Esophagus squamous epithelium (tissue), 4 donors: Measurements from ENCODE around the gene IQSEC1.

Experiments
- POLR2A ChIP-seq, 4 donors: fragments of 450-650 bp; IDR thresholded peaks; one replicate each; pipeline ENCODE4 v1.6.1; 2017; ENCODE audit warnings: antibody characterized with exemption in 4 of 4, mild to moderate bottlenecking in 4 of 4, moderate library complexity in 3 of 4
- TF ChIP-seq, protein P1 (sequence below), 6 experiments: fragments of 450-650 bp in 4 of 6; fragments of 200-600 bp in 2 of 6; sonication (generic) in 2 of 6; IDR thresholded peaks; one replicate each; pipeline ENCODE4 v1.5.1; 2016 to 2019; ENCODE audit warnings: antibody characterized with exemption in 6 of 6, mild to moderate bottlenecking in 4 of 6, moderate library complexity in 4 of 6

DNA sequence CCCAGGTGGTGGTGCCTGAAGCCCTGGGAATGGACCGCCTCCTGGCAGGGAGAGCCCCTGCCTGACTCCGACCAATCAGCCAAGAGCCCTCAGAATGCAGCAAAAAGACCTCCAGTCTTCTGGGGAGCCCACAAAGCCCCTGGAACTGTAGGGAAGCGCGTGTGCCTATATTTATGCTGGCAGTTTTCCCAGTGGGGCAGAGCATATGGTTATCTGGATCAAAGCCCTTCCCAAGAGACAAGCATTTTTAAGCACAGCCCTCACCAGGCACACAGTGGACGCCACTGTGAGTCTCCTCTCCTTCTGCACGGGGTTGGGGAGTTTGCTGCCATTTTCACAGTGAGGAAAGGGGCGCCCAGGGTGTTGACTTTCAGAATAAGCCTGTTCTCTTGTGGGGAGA lies 150.9 kb downstream of the IQSEC1 start:
- TF ChIP-seq, protein P1, sequence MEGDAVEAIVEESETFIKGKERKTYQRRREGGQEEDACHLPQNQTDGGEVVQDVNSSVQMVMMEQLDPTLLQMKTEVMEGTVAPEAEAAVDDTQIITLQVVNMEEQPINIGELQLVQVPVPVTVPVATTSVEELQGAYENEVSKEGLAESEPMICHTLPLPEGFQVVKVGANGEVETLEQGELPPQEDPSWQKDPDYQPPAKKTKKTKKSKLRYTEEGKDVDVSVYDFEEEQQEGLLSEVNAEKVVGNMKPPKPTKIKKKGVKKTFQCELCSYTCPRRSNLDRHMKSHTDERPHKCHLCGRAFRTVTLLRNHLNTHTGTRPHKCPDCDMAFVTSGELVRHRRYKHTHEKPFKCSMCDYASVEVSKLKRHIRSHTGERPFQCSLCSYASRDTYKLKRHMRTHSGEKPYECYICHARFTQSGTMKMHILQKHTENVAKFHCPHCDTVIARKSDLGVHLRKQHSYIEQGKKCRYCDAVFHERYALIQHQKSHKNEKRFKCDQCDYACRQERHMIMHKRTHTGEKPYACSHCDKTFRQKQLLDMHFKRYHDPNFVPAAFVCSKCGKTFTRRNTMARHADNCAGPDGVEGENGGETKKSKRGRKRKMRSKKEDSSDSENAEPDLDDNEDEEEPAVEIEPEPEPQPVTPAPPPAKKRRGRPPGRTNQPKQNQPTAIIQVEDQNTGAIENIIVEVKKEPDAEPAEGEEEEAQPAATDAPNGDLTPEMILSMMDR (IDR thresholded peaks at IDR 0.05): no peak
- no peak for TF ChIP-seq POLR2A (IDR thresholded peaks at IDR 0.05)
